Suprapubic skin (tissue), 4 donors: ENCODE measurements around the gene RSRC1. TPM values are rescaled to one million over a fixed set of nuclear protein-coding genes. Genes with fewer than 3 reads are reported as not detected.

ENCODE experiments used
- DNase-seq, 2 donors: peaks; one replicate each; pipeline ENCODE4 v3.0.0-alpha.2; 2019; ENCODE audit warnings: low spot score in 2 of 2
- H3K27ac ChIP-seq: fragments of 200-600 bp; sonication (generic); one replicate; pipeline ENCODE4 v1.5.1; 2019
- H3K27me3 ChIP-seq: fragments of 200-600 bp; sonication (generic); one replicate; pipeline ENCODE4 v1.5.1; 2019
- H3K36me3 ChIP-seq: fragments of 200-600 bp; sonication (generic); one replicate; pipeline ENCODE4 v1.5.1; 2019
- H3K4me1 ChIP-seq: fragments of 200-600 bp; sonication (generic); one replicate; pipeline ENCODE4 v1.5.1; 2019
- H3K4me3 ChIP-seq: fragments of 200-600 bp; sonication (generic); one replicate; pipeline ENCODE4 v1.5.1; 2019; ENCODE audit warnings: mild to moderate bottlenecking
- H3K9me3 ChIP-seq: fragments of 200-600 bp; sonication (generic); one replicate; pipeline ENCODE4 v1.5.1; 2019
- CTCF ChIP-seq, 2 donors: fragments of 200-600 bp in 1 of 2; fragments of 450-650 bp in 1 of 2; sonication (generic) in 1 of 2; IDR thresholded peaks; one replicate each; pipeline ENCODE4 v1.5.1; 2016 to 2019; ENCODE audit warnings: antibody characterized with exemption in 2 of 2, mild to moderate bottlenecking in 1 of 2, moderate library complexity in 1 of 2
- EP300 ChIP-seq: sonication (generic); formaldehyde crosslinking; IDR thresholded peaks from one replicate; pipeline ENCODE4 v1.6.1; 2017; ENCODE audit warnings: antibody characterized with exemption
- POLR2A ChIP-seq, 2 donors: fragments of 450-650 bp; IDR thresholded peaks; one replicate each; pipeline ENCODE4 v1.6.1; 2017; ENCODE audit warnings: antibody characterized with exemption in 2 of 2, mild to moderate bottlenecking in 2 of 2, moderate library complexity in 2 of 2
- POLR2AphosphoS5 ChIP-seq, 3 donors: sonication (generic); formaldehyde crosslinking; IDR thresholded peaks; one replicate each; pipeline ENCODE4 v1.6.1; 2017; ENCODE audit warnings: antibody characterized with exemption in 3 of 3
- WGBS: methylation state at CpG from one replicate; pipeline ENCODE4 v1.1.5; 2018; 5-methylcytosine and 5-hydroxymethylcytosine counted together
- total RNA-seq, 4 donors: library from RNA; depleted of rRNA; stranded (reverse); fragments of >200 nt; gene quantifications; one replicate each; pipeline ENCODE4 v1.1.0, GENCODE V29; 2016

RSRC1 gene
- total RNA-seq, 4 donors from 2014 or later = 20.4 to 33.2 (median 30.4) TPM

GRCh38 chr3:158574646-158575045 is 464.8 kb downstream of the RSRC1 start:
- Histone ChIP-seq H3K9me3 (no peaks in the 10 kb centered on the region), H3K27ac (no peak overlapping the region), H3K4me3 (no peak overlapping the region), H3K4me1 (peaks cover 16% of the 10 kb centered on the region), H3K36me3 (no peaks in the 10 kb centered on the region), H3K27me3 (no peaks in the 10 kb centered on the region)
- TF ChIP-seq EP300 (no peak), POLR2A (IDR thresholded peaks at IDR 0.05) (no peak)
- no peak for DNase-seq
- WGBS = 78% methylated on average over 1 of the region's 1 CpG

DNA sequence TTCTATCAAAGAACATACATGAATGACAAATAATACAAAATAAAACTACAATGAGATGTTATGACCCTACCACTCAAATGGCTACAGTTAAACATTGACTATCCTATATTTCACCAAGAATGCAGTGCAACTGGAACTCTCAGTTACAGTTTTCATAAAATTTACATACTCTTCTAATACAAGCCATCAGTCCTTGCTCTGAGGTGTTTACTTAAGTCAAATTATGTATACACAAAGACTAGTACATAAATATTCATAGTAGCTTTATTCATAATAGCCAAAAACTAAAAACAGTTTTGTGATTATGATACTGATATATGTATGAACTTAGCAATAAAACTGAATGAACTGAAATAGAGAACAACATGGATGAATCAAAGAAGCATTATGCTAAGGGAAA is 480.3 kb downstream of the RSRC1 start:
- H3K27me3 ChIP-seq = no peaks in the 10 kb centered on the region
- H3K4me1 ChIP-seq = no peaks in the 10 kb centered on the region
- no peaks in the 10 kb centered on the region for H3K9me3 ChIP-seq
- TF ChIP-seq POLR2AphosphoS5 (IDR thresholded peaks at IDR 0.05) (no peak), EP300 (no peak), CTCF (IDR thresholded peaks at IDR 0.05) (no peak), POLR2A (IDR thresholded peaks at IDR 0.05) (no peak)
- no peak for DNase-seq
- H3K27ac ChIP-seq = no peak overlapping the region
- H3K4me3 ChIP-seq = no peak overlapping the region
- no peaks in the 10 kb centered on the region for H3K36me3 ChIP-seq

Other genes with a start within 250 kb of the RSRC1 start
- gene SHOX2, start 3.7 kb upstream of the RSRC1 start, total RNA-seq = 1 to 10 TPM in 1 of 4 donors, under 1 TPM in 3; 0.52 to 2.6 (median 0.62) TPM